ENCODE results near the gene LYRM4. TPM values are rescaled to one million over a fixed set of nuclear protein-coding genes. Genes with fewer than 3 reads are reported as not detected.
"Not testable (repeated sequence)": the region's sequence is repeated elsewhere in the genome, so short reads cannot be mapped to it uniquely, and the experiment has no call there.

The LYRM4 gene
- total RNA-seq, 2 experiments from 2014 or later, result 36.4 to 39.6 TPM

- no peaks in the 10 kb centered on the region for H3K9me3 Mint-ChIP-seq (ENCODE audit: low read depth)
- CTCF ChIA-PET, result no interaction called here
- H3K27me3 Mint-ChIP-seq, result no peaks in the 10 kb centered on the region
- DNase-seq (no peak), ATAC-seq (no peak)
- no peak overlapping the region for H3K4me3 Mint-ChIP-seq
- H3K4me1 Mint-ChIP-seq, result no peaks in the 10 kb centered on the region
- peaks cover 1% of the 10 kb centered on the region for H3K36me3 Mint-ChIP-seq
- H3K27ac Mint-ChIP-seq, result no peak overlapping the region
Measured at GRCh38 chr6:5122504-5123112, 138.1 kb downstream of the LYRM4 start.

- H3K4me3 Mint-ChIP-seq, result no peak overlapping the region
- H3K9me3 Mint-ChIP-seq (ENCODE audit: low read depth), result no peaks in the 10 kb centered on the region
- no peaks in the 10 kb centered on the region for H3K4me1 Mint-ChIP-seq
- no peak overlapping the region for H3K27ac Mint-ChIP-seq
- CTCF ChIA-PET, result no interaction called here
- no peak for ATAC-seq
- H3K36me3 Mint-ChIP-seq, result peaks cover 1% of the 10 kb centered on the region
- no peaks in the 10 kb centered on the region for H3K27me3 Mint-ChIP-seq
- DNase-seq, result no peak
Measured at GRCh38 chr6:5121956-5122355, 138.8 kb downstream of the LYRM4 start.

GRCh38 chr6:5121479-5121878 lies 139.3 kb downstream of the LYRM4 start:
- CTCF ChIA-PET, result no interaction called here

GRCh38 chr6:5120543-5120942 lies 140.2 kb downstream of the LYRM4 start:
- H3K9me3 Mint-ChIP-seq (ENCODE audit: low read depth); H3K36me3 Mint-ChIP-seq; H3K27ac Mint-ChIP-seq; DNase-seq; H3K4me1 Mint-ChIP-seq; ATAC-seq; H3K4me3 Mint-ChIP-seq; H3K27me3 Mint-ChIP-seq; CTCF ChIA-PET: not testable (repeated sequence)

More at GRCh38 chr6:5121479-5121878, 139.3 kb downstream of the LYRM4 start:
- no peak for ATAC-seq
- no peak for DNase-seq
- Mint-ChIP-seq H3K4me1 (no peaks in the 10 kb centered on the region), H3K4me3 (no peak overlapping the region), H3K9me3 (ENCODE audit: low read depth) (no peaks in the 10 kb centered on the region), H3K27me3 (no peaks in the 10 kb centered on the region), H3K27ac (no peak overlapping the region), H3K36me3 (peaks cover 1% of the 10 kb centered on the region)

- H3K27me3 Mint-ChIP-seq, result no peaks in the 10 kb centered on the region
Measured at GRCh38 chr6:5120011-5120410, 140.7 kb downstream of the LYRM4 start.

GRCh38 chr6:5119090-5119951 lies 141.4 kb downstream of the LYRM4 start:
- CTCF ChIA-PET, result no interaction called here
- no peaks in the 10 kb centered on the region for H3K27me3 Mint-ChIP-seq
- H3K27ac Mint-ChIP-seq, result no peak overlapping the region
- no peaks in the 10 kb centered on the region for H3K9me3 Mint-ChIP-seq (ENCODE audit: low read depth)
- DNase-seq (no peak), ATAC-seq (no peak)
- no peak overlapping the region for H3K4me3 Mint-ChIP-seq
- peaks cover under 1% of the 10 kb centered on the region for H3K36me3 Mint-ChIP-seq
- H3K4me1 Mint-ChIP-seq, result no peaks in the 10 kb centered on the region

More at GRCh38 chr6:5120011-5120410, 140.7 kb downstream of the LYRM4 start:
- no peak for DNase-seq
- H3K36me3 Mint-ChIP-seq, result peaks cover 1% of the 10 kb centered on the region
- no peak overlapping the region for H3K27ac Mint-ChIP-seq
- no peak overlapping the region for H3K4me3 Mint-ChIP-seq
- no peak for ATAC-seq
- CTCF ChIA-PET, result no interaction called here
- H3K4me1 Mint-ChIP-seq, result no peaks in the 10 kb centered on the region
- no peaks in the 10 kb centered on the region for H3K9me3 Mint-ChIP-seq (ENCODE audit: low read depth)

GRCh38 chr6:5116243-5116991 lies 144.3 kb downstream of the LYRM4 start:
- Mint-ChIP-seq H3K9me3 (ENCODE audit: low read depth) (no peaks in the 10 kb centered on the region), H3K4me3 (no peak overlapping the region), H3K27me3 (no peaks in the 10 kb centered on the region), H3K27ac (no peak overlapping the region), H3K4me1 (no peaks in the 10 kb centered on the region), H3K36me3 (no peaks in the 10 kb centered on the region)
- CTCF ChIA-PET, result interaction anchor here (0.7 kb wide), 1 partner anchor 547 kb away, joined by 3 read pairs; no protein-coding TSS in a partner anchor
- no peak for ATAC-seq
- no peak for DNase-seq

GRCh38 chr6:5115168-5115567 lies 145.6 kb downstream of the LYRM4 start:
- H3K36me3 Mint-ChIP-seq, result no peaks in the 10 kb centered on the region
- ATAC-seq (no peak), DNase-seq (no peak)
- no peaks in the 10 kb centered on the region for H3K4me1 Mint-ChIP-seq
- H3K27me3 Mint-ChIP-seq, result no peaks in the 10 kb centered on the region
- H3K4me3 Mint-ChIP-seq, result no peak overlapping the region
- H3K27ac Mint-ChIP-seq, result no peak overlapping the region
- CTCF ChIA-PET, result no interaction called here
- H3K9me3 Mint-ChIP-seq (ENCODE audit: low read depth), result no peaks in the 10 kb centered on the region

- no peak overlapping the region for H3K27ac Mint-ChIP-seq
- no peaks in the 10 kb centered on the region for H3K27me3 Mint-ChIP-seq
- no peak overlapping the region for H3K4me3 Mint-ChIP-seq
- H3K9me3 Mint-ChIP-seq (ENCODE audit: low read depth), result no peaks in the 10 kb centered on the region
- no peaks in the 10 kb centered on the region for H3K4me1 Mint-ChIP-seq
- no peak for DNase-seq
- CTCF ChIA-PET, result no interaction called here
- no peak for ATAC-seq
- no peaks in the 10 kb centered on the region for H3K36me3 Mint-ChIP-seq
Measured at GRCh38 chr6:5113096-5113495, 147.7 kb downstream of the LYRM4 start.

- H3K4me1 Mint-ChIP-seq, result no peaks in the 10 kb centered on the region
- no peak overlapping the region for H3K4me3 Mint-ChIP-seq
- no peak overlapping the region for H3K27ac Mint-ChIP-seq
- CTCF ChIA-PET, result no interaction called here
- ATAC-seq (no peak), DNase-seq (no peak)
- H3K9me3 Mint-ChIP-seq (ENCODE audit: low read depth), result no peaks in the 10 kb centered on the region
- no peaks in the 10 kb centered on the region for H3K27me3 Mint-ChIP-seq
- no peaks in the 10 kb centered on the region for H3K36me3 Mint-ChIP-seq
Measured at GRCh38 chr6:5112066-5112799, 148.5 kb downstream of the LYRM4 start.

- H3K27ac Mint-ChIP-seq, result no peak overlapping the region
- DNase-seq, result no peak
- H3K4me3 Mint-ChIP-seq, result no peak overlapping the region
- no peaks in the 10 kb centered on the region for H3K36me3 Mint-ChIP-seq
- no peak for ATAC-seq
- no peaks in the 10 kb centered on the region for H3K4me1 Mint-ChIP-seq
- CTCF ChIA-PET, result no interaction called here
- H3K9me3 Mint-ChIP-seq (ENCODE audit: low read depth), result no peaks in the 10 kb centered on the region
- no peaks in the 10 kb centered on the region for H3K27me3 Mint-ChIP-seq
Measured at GRCh38 chr6:5111626-5112025, 149.1 kb downstream of the LYRM4 start.

- Mint-ChIP-seq H3K4me1 (no peaks in the 10 kb centered on the region), H3K9me3 (ENCODE audit: low read depth) (no peaks in the 10 kb centered on the region), H3K27ac (no peak overlapping the region), H3K27me3 (no peaks in the 10 kb centered on the region), H3K4me3 (no peak overlapping the region), H3K36me3 (no peaks in the 10 kb centered on the region)
- DNase-seq (no peak), ATAC-seq (no peak)
- CTCF ChIA-PET, result no interaction called here
Measured at GRCh38 chr6:5110246-5110645, 150.5 kb downstream of the LYRM4 start.

- H3K27me3 Mint-ChIP-seq, result no peaks in the 10 kb centered on the region
- ATAC-seq, result no peak
- CTCF ChIA-PET, result no interaction called here
- no peaks in the 10 kb centered on the region for H3K4me1 Mint-ChIP-seq
- no peaks in the 10 kb centered on the region for H3K36me3 Mint-ChIP-seq
- no peak for DNase-seq
- H3K9me3 Mint-ChIP-seq (ENCODE audit: low read depth), result no peaks in the 10 kb centered on the region
- H3K27ac Mint-ChIP-seq, result no peak overlapping the region
- H3K4me3 Mint-ChIP-seq, result no peak overlapping the region
Measured at GRCh38 chr6:5109436-5109835, 151.3 kb downstream of the LYRM4 start.
